ENCODE results near the gene RNF121.
"Not testable (repeated sequence)": the region's sequence is repeated elsewhere in the genome, so short reads cannot be mapped to it uniquely, and the experiment has no call there.

The RNF121 gene

GRCh38 chr11:71910775-71911174, 18.1 kb upstream of the RNF121 start:
- H3K9me3 ChIP-seq (ENCODE audit: control extremely low read depth in 1 of 5, control insufficient read depth in 4 of 5, insufficient read depth in 2 of 5, low read depth in 1 of 5, low read length in 4 of 5); DNase-seq; H3K4me1 ChIP-seq (ENCODE audit: control extremely low read depth in 1 of 4, control insufficient read depth in 4 of 4, insufficient read depth in 4 of 4, low read length in 3 of 4); H3K4me3 ChIP-seq (ENCODE audit: control insufficient read depth in 1 of 7, extremely low read depth in 1 of 7, insufficient read depth in 4 of 7, low read depth in 2 of 7, low read length in 6 of 7); H3K27ac ChIP-seq (ENCODE audit: insufficient read depth in 1 of 2, low read depth in 1 of 2, low read length in 2 of 2, poor library complexity in 1 of 2, severe bottlenecking in 2 of 2); H3K27me3 ChIP-seq (replicated peaks in 2 of 5; ENCODE audit: control insufficient read depth in 4 of 5, insufficient read depth in 5 of 5, low read length in 4 of 5); POLR2A ChIA-PET: not testable (repeated sequence)
- 100% methylated on average over 4 of the region's 5 CpGs for WGBS (ENCODE audit: insufficient coverage)
- peaks cover 5 to 34% (median 12%) of the 10 kb centered on the region in 4 experiments for H3K36me3 ChIP-seq (ENCODE audit: control insufficient read depth in 4 of 4, insufficient read depth in 4 of 4, low read length in 3 of 4)
- CTCF ChIA-PET, result interaction anchor here (0.8 kb wide), 1 partner anchor 12 kb away, joined by 3 read pairs; no protein-coding TSS in a partner anchor

- H3K27ac ChIP-seq (ENCODE audit: insufficient read depth in 1 of 2, low read depth in 1 of 2, low read length in 2 of 2, poor library complexity in 1 of 2, severe bottlenecking in 2 of 2); H3K4me1 ChIP-seq (ENCODE audit: control extremely low read depth in 1 of 4, control insufficient read depth in 4 of 4, insufficient read depth in 4 of 4, low read length in 3 of 4); H3K4me3 ChIP-seq (ENCODE audit: control insufficient read depth in 1 of 7, extremely low read depth in 1 of 7, insufficient read depth in 4 of 7, low read depth in 2 of 7, low read length in 6 of 7); H3K9me3 ChIP-seq (ENCODE audit: control extremely low read depth in 1 of 5, control insufficient read depth in 4 of 5, insufficient read depth in 2 of 5, low read depth in 1 of 5, low read length in 4 of 5); POLR2A ChIA-PET; H3K27me3 ChIP-seq (replicated peaks in 2 of 5; ENCODE audit: control insufficient read depth in 4 of 5, insufficient read depth in 5 of 5, low read length in 4 of 5): not testable (repeated sequence)
- CTCF ChIA-PET, result interaction anchor here (1.0 kb wide), 2 partner anchors 10 to 103 kb away, joined by 3 to 4 read pairs; no protein-coding TSS in a partner anchor
- H3K36me3 ChIP-seq (ENCODE audit: control insufficient read depth in 4 of 4, insufficient read depth in 4 of 4, low read length in 3 of 4), result peaks cover 10 to 40% (median 15%) of the 10 kb centered on the region in 4 experiments
- WGBS (ENCODE audit: insufficient coverage), result 88% methylated on average over 7 of the region's 10 CpGs
- DNase-seq, result peak; percentile 14 to 62 (median 46)
These were observed 17.4 kb upstream of the RNF121 start for GRCh38 chr11:71911321-71911985.

- H3K27me3 ChIP-seq (replicated peaks in 2 of 5; ENCODE audit: control insufficient read depth in 4 of 5, insufficient read depth in 5 of 5, low read length in 4 of 5); DNase-seq; H3K4me1 ChIP-seq (ENCODE audit: control extremely low read depth in 1 of 4, control insufficient read depth in 4 of 4, insufficient read depth in 4 of 4, low read length in 3 of 4); H3K9me3 ChIP-seq (ENCODE audit: control extremely low read depth in 1 of 5, control insufficient read depth in 4 of 5, insufficient read depth in 2 of 5, low read depth in 1 of 5, low read length in 4 of 5); H3K4me3 ChIP-seq (ENCODE audit: control insufficient read depth in 1 of 7, extremely low read depth in 1 of 7, insufficient read depth in 4 of 7, low read depth in 2 of 7, low read length in 6 of 7); POLR2A ChIA-PET; H3K27ac ChIP-seq (ENCODE audit: insufficient read depth in 1 of 2, low read depth in 1 of 2, low read length in 2 of 2, poor library complexity in 1 of 2, severe bottlenecking in 2 of 2): not testable (repeated sequence)
- peaks cover 10 to 42% (median 16%) of the 10 kb centered on the region in 4 experiments for H3K36me3 ChIP-seq (ENCODE audit: control insufficient read depth in 4 of 4, insufficient read depth in 4 of 4, low read length in 3 of 4)
- CTCF ChIA-PET, result interaction anchor here (1.0 kb wide), 2 partner anchors 11 to 103 kb away, joined by 3 to 4 read pairs; no protein-coding TSS in a partner anchor
- 100% methylated on average over 7 of the region's 10 CpGs for WGBS (ENCODE audit: insufficient coverage)
These were observed 16.9 kb upstream of the RNF121 start for GRCh38 chr11:71911986-71912340.

GRCh38 chr11:71913756-71914526, 14.9 kb upstream of the RNF121 start:
- ChIA-PET CTCF (no interaction called here), POLR2A (no interaction called here)
- WGBS (ENCODE audit: insufficient coverage), result 100% methylated on average over 1 of the region's 5 CpGs
- DNase-seq, result no peak
- Histone ChIP-seq H3K9me3 (ENCODE audit: control extremely low read depth in 1 of 5, control insufficient read depth in 4 of 5, insufficient read depth in 2 of 5, low read depth in 1 of 5, low read length in 4 of 5) (no peaks in the 10 kb centered on the region), H3K4me1 (ENCODE audit: control extremely low read depth in 1 of 4, control insufficient read depth in 4 of 4, insufficient read depth in 4 of 4, low read length in 3 of 4) (no peaks in the 10 kb centered on the region), H3K36me3 (ENCODE audit: control insufficient read depth in 4 of 4, insufficient read depth in 4 of 4, low read length in 3 of 4) (peaks cover 11 to 53% (median 26%) of the 10 kb centered on the region in 4 experiments), H3K4me3 (ENCODE audit: control insufficient read depth in 1 of 7, extremely low read depth in 1 of 7, insufficient read depth in 4 of 7, low read depth in 2 of 7, low read length in 6 of 7) (no peak overlapping the region), H3K27ac (ENCODE audit: insufficient read depth in 1 of 2, low read depth in 1 of 2, low read length in 2 of 2, poor library complexity in 1 of 2, severe bottlenecking in 2 of 2) (no peak overlapping the region), H3K27me3 (replicated peaks in 2 of 5; ENCODE audit: control insufficient read depth in 4 of 5, insufficient read depth in 5 of 5, low read length in 4 of 5) (no peaks in the 10 kb centered on the region)

- no peak for DNase-seq
- no peak overlapping the region for H3K27ac ChIP-seq (ENCODE audit: insufficient read depth in 1 of 2, low read depth in 1 of 2, low read length in 2 of 2, poor library complexity in 1 of 2, severe bottlenecking in 2 of 2)
- no peaks in the 10 kb centered on the region for H3K4me1 ChIP-seq (ENCODE audit: control extremely low read depth in 1 of 4, control insufficient read depth in 4 of 4, insufficient read depth in 4 of 4, low read length in 3 of 4)
- H3K9me3 ChIP-seq (ENCODE audit: control extremely low read depth in 1 of 5, control insufficient read depth in 4 of 5, insufficient read depth in 2 of 5, low read depth in 1 of 5, low read length in 4 of 5), result no peaks in the 10 kb centered on the region
- CTCF ChIA-PET, result no interaction called here
- POLR2A ChIA-PET, result no interaction called here
- 100% methylated on average over 7 of the region's 7 CpGs for WGBS (ENCODE audit: insufficient coverage)
- H3K4me3 ChIP-seq (ENCODE audit: control insufficient read depth in 1 of 7, extremely low read depth in 1 of 7, insufficient read depth in 4 of 7, low read depth in 2 of 7, low read length in 6 of 7), result no peak overlapping the region
- H3K36me3 ChIP-seq (ENCODE audit: control insufficient read depth in 4 of 4, insufficient read depth in 4 of 4, low read length in 3 of 4), result peaks cover 11 to 53% (median 27%) of the 10 kb centered on the region in 4 experiments
- no peaks in the 10 kb centered on the region for H3K27me3 ChIP-seq (replicated peaks in 2 of 5; ENCODE audit: control insufficient read depth in 4 of 5, insufficient read depth in 5 of 5, low read length in 4 of 5)
These were observed 14.1 kb upstream of the RNF121 start for GRCh38 chr11:71914617-71915189.

- POLR2A ChIA-PET, result no interaction called here
- peaks cover 11 to 48% (median 30%) of the 10 kb centered on the region in 4 experiments for H3K36me3 ChIP-seq (ENCODE audit: control insufficient read depth in 4 of 4, insufficient read depth in 4 of 4, low read length in 3 of 4)
These were observed 11.2 kb upstream of the RNF121 start for GRCh38 chr11:71917646-71918140.

More at GRCh38 chr11:71917646-71918140, 11.2 kb upstream of the RNF121 start:
- no peaks in the 10 kb centered on the region for H3K9me3 ChIP-seq (ENCODE audit: control extremely low read depth in 1 of 5, control insufficient read depth in 4 of 5, insufficient read depth in 2 of 5, low read depth in 1 of 5, low read length in 4 of 5)
- CTCF ChIA-PET, result no interaction called here
- H3K27ac ChIP-seq (ENCODE audit: insufficient read depth in 1 of 2, low read depth in 1 of 2, low read length in 2 of 2, poor library complexity in 1 of 2, severe bottlenecking in 2 of 2), result no peak overlapping the region
- no peak overlapping the region for H3K4me3 ChIP-seq (ENCODE audit: control insufficient read depth in 1 of 7, extremely low read depth in 1 of 7, insufficient read depth in 4 of 7, low read depth in 2 of 7, low read length in 6 of 7)
- H3K4me1 ChIP-seq (ENCODE audit: control extremely low read depth in 1 of 4, control insufficient read depth in 4 of 4, insufficient read depth in 4 of 4, low read length in 3 of 4), result no peaks in the 10 kb centered on the region
- WGBS (ENCODE audit: insufficient coverage), result 97% methylated on average over 8 of the region's 9 CpGs
- H3K27me3 ChIP-seq (replicated peaks in 2 of 5; ENCODE audit: control insufficient read depth in 4 of 5, insufficient read depth in 5 of 5, low read length in 4 of 5), result no peaks in the 10 kb centered on the region
- no peak for DNase-seq

All from common myeloid progenitor, CD34-positive (primary cell).